GM12878 (cell line): ENCODE measurements around the gene SEMA6C.

Experiments
- BHLHE40 ChIP-seq, 2 experiments: fragments of 450-650 bp in 1 of 2; IDR thresholded peaks; 2 replicates each; pipeline ENCODE4 v1.6.1; 2011 to 2017; ENCODE audit warnings: low read depth in 2 of 2, borderline replicate concordance in 1 of 2, improper control_type of control experiment in 1 of 2, low read length in 1 of 2, mild to moderate bottlenecking in 1 of 2
- CBX5 ChIP-seq: sonication (generic); IDR thresholded peaks from 2 replicates; pipeline ENCODE4 v1.6.1; 2016; ENCODE audit warnings: low read depth, moderate library complexity, mild to moderate bottlenecking, inconsistent platforms
- CHD2 ChIP-seq: IDR thresholded peaks from 2 replicates; pipeline ENCODE4 v1.6.1; 2011; ENCODE audit warnings: low read depth, low read length, improper control_type of control experiment, borderline replicate concordance
- ESRRA ChIP-seq: IDR thresholded peaks from 2 replicates; pipeline ENCODE4 v1.6.1; 2012; ENCODE audit warnings: mild to moderate bottlenecking, low read length, improper control_type of control experiment
- EZH2 ChIP-seq: IDR thresholded peaks from 2 replicates; pipeline ENCODE4 v1.6.1; 2012; ENCODE audit warnings: low read depth, mild to moderate bottlenecking, control low read depth, inconsistent platforms, low read length, borderline replicate concordance; ENCODE audit not compliant: control insufficient read depth
- PAX5 ChIP-seq: IDR thresholded peaks from 2 replicates; pipeline ENCODE4 v1.6.1; 2011; ENCODE audit warnings: low read depth, low read length, borderline replicate concordance
- POLR2AphosphoS5 ChIP-seq: IDR thresholded peaks from 2 replicates; pipeline ENCODE4 v1.6.1; 2011; ENCODE audit warnings: mild to moderate bottlenecking, low read length, inconsistent platforms
- ZBTB33 ChIP-seq: fragments of 450-650 bp; IDR thresholded peaks from 2 replicates; pipeline ENCODE4 v1.6.1; 2017; ENCODE audit warnings: mild to moderate bottlenecking
- ZSCAN29 ChIP-seq: fragments of 450-650 bp; IDR thresholded peaks from 2 replicates; pipeline ENCODE4 v1.6.1; 2017; ENCODE audit warnings: mild to moderate bottlenecking, moderate library complexity
- TF ChIP-seq, protein P1 (sequence below), 3 experiments: IDR thresholded peaks in 2 of 3; conservative IDR thresholded peaks in 1 of 3; 2 replicates each; pipeline ENCODE4 v1.5.1; 2011; ENCODE audit warnings: low read depth in 3 of 3, low read length in 3 of 3, mild to moderate bottlenecking in 3 of 3, control low read depth in 2 of 3, moderate library complexity in 2 of 3, inconsistent platforms in 1 of 3, mixed read lengths in 1 of 3; ENCODE audit not compliant: control insufficient read depth in 2 of 3, insufficient read depth in 1 of 3; ENCODE audit errors: extremely low read depth in 1 of 3
- TF ChIP-seq, protein P2 (sequence below): IDR thresholded peaks from 2 replicates; pipeline ENCODE4 v1.6.1; 2011; ENCODE audit warnings: mild to moderate bottlenecking, low read depth, low read length, moderate library complexity; ENCODE audit not compliant: insufficient replicate concordance

GRCh38 chr1:151124763-151125403, 21.5 kb downstream of the SEMA6C start:
- TF ChIP-seq, protein P1, sequence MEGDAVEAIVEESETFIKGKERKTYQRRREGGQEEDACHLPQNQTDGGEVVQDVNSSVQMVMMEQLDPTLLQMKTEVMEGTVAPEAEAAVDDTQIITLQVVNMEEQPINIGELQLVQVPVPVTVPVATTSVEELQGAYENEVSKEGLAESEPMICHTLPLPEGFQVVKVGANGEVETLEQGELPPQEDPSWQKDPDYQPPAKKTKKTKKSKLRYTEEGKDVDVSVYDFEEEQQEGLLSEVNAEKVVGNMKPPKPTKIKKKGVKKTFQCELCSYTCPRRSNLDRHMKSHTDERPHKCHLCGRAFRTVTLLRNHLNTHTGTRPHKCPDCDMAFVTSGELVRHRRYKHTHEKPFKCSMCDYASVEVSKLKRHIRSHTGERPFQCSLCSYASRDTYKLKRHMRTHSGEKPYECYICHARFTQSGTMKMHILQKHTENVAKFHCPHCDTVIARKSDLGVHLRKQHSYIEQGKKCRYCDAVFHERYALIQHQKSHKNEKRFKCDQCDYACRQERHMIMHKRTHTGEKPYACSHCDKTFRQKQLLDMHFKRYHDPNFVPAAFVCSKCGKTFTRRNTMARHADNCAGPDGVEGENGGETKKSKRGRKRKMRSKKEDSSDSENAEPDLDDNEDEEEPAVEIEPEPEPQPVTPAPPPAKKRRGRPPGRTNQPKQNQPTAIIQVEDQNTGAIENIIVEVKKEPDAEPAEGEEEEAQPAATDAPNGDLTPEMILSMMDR (IDR thresholded peaks at IDR 0.05 in 2 of 3, conservative IDR thresholded peaks at IDR 0.05 in 1 of 3; ENCODE audit: control insufficient read depth in 2 of 3, extremely low read depth in 1 of 3, insufficient read depth in 1 of 3, low read depth in 3 of 3, low read length in 3 of 3) = no peak
- no peak for TF ChIP-seq ESRRA
- TF ChIP-seq PAX5 = no peak
- TF ChIP-seq POLR2AphosphoS5 = no peak
- TF ChIP-seq BHLHE40 (IDR thresholded peaks at IDR 0.05; ENCODE audit: borderline replicate concordance in 1 of 2, low read depth in 2 of 2, low read length in 1 of 2) = no peak
- no peak for TF ChIP-seq CHD2
- no peak for TF ChIP-seq ZSCAN29
- no peak for TF ChIP-seq EZH2
- TF ChIP-seq, protein P2, sequence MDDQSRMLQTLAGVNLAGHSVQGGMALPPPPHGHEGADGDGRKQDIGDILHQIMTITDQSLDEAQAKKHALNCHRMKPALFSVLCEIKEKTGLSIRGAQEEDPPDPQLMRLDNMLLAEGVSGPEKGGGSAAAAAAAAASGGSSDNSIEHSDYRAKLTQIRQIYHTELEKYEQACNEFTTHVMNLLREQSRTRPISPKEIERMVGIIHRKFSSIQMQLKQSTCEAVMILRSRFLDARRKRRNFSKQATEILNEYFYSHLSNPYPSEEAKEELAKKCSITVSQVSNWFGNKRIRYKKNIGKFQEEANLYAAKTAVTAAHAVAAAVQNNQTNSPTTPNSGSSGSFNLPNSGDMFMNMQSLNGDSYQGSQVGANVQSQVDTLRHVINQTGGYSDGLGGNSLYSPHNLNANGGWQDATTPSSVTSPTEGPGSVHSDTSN = no peak
- TF ChIP-seq ZBTB33 = no peak
- TF ChIP-seq CBX5 = no peak
